ENCODE results near the gene TSPAN31.

TSPAN31 gene

DNA sequence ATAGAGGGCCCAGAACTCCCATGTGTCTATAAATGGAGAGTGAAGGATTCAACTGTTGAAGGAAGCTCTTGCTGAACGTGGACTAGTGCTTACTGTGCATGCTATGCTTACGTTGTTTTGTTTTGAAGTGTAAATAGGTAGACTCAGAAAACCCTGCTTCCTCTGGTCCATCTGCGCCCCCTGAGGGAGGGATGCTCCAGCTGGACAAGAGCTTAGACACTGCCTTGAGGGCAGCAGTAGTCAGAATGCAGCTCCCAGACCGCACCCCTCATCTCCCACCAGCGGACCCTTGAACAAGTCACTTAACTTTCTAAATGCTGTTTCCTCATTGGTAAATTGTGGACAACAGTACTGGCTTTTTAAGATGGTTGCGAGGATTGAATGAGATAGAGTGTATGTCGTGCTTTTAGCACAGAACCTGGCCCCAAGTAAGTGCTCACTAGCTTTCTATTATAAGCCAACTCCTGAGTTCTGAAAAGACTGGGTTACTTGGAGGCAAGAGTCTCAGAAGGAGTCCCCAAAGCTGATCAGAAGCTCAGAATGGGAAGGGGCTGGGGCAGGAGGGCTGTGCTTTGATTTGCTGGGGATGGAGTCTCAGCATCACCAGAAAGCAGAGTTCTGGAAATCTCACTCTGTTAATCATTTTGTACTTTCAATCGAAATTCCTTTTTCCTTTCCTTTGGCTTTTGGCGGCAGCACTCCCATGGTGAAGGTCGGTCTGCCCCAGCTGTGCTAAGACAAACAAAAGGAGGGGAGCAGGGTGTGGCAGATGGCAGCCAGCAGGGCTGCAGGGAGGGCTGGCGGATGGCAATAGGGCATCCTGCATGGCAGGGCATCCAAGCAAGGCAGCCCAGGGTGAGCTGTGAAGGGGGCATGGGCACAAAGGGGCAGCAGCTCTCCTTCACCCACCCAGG, 21.9 kb upstream of the TSPAN31 start:
- no peak for DNase-seq

DNA sequence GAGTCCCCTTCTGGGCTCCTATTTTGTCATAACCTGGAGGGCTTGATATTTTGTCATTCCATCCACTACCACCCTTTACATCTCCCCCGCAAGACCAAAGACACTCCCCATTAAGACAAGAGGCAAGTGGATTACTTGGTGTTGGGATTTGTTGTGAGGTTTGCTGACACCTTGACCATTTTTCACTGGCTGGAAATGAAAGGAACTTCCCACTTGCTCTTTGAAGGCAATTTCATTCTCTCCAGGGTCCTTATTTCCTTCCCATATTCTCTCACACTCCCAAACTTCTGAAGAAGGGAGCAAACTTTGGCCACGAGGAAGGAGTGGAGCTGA, 21.2 kb upstream of the TSPAN31 start:
- no peak for DNase-seq

DNA sequence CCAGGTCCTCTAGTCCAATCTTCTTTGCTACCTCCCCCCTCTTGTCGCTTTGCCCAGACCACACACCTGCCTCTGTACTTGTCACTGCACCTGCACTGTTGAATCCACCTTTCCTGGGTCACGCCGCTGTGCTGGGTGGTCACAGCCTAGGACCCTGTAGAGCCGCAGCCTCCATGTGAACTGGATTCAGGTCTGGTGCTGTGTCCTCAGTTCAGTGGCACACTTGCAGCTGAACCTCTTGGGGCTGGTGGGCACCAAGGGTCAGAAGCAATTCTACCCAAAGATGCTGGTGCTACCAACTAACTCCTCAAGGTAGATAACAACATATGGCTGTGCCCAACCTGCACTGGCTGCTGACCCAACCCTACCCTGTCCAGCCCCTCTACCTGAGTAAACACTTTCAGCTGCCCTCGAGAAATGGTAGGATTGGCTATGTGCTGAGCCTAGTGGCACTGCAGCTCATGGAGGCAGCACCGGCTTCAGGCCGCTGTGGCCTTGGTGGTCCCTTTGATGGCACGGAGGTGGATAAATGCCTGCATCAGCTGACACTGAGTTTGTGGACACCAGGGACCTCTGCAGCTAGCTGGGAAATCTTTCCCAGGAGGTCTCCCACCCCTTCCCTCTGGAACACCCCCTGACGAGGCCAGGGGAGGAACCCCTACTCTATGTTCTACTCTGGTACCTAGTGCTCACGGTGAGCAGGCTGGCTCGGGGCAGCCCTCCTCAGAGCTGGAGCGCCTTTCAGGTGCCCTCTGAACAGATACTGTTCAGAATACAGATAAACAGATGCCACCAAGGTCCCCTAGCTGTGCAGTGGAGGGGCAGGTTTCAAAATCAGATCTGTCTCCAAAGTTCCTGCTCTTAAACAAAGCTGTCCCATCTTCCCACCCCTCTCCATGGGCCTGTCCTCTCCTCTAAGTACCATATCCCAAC, 20.6 kb upstream of the TSPAN31 start:
- no peak for DNase-seq

DNA sequence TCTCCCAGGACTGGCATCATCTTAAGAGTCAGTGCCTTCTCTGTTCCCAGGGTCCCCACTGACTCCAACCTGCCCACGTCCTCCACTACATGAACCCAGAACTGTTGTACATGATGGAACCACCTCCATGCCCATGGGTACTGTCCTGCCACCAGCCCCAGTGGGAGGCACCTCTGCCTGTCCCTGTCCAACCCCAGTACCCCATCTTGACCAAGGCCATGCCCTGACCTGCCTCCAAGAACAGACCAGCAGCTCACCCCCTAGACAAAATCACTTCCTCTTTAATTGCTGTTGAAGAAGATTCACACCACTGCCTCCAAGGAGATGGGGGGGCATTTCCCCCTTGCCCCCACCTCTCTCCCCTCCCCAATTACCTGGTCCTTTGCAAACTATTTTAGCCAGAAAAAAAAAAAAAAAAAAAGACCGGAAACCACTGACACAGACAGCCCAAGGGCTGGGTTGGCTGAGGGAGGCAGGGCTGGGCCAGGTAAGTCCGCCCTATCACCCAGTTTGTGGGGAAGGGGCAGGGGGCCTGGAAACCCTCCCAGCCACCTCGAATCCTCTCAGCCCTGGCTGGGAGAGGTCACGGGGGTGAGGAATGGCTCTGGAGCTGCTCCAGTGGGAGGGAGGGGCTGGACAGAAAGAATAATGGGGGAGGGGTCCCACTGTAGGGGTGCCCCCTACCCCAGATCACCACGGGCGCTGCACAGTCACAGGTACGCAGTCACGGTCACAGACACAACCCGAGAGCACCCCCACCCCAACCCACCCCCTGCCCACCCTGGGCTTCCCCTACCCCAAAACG, 19.7 kb upstream of the TSPAN31 start:
- DNase-seq: no peak

GRCh38 chr12:57725851-57726150, 19.0 kb upstream of the TSPAN31 start:
- DNase-seq: no peak

- DNase-seq: peak; percentile 33
Measured at GRCh38 chr12:57726151-57726883, 18.5 kb upstream of the TSPAN31 start.

DNA sequence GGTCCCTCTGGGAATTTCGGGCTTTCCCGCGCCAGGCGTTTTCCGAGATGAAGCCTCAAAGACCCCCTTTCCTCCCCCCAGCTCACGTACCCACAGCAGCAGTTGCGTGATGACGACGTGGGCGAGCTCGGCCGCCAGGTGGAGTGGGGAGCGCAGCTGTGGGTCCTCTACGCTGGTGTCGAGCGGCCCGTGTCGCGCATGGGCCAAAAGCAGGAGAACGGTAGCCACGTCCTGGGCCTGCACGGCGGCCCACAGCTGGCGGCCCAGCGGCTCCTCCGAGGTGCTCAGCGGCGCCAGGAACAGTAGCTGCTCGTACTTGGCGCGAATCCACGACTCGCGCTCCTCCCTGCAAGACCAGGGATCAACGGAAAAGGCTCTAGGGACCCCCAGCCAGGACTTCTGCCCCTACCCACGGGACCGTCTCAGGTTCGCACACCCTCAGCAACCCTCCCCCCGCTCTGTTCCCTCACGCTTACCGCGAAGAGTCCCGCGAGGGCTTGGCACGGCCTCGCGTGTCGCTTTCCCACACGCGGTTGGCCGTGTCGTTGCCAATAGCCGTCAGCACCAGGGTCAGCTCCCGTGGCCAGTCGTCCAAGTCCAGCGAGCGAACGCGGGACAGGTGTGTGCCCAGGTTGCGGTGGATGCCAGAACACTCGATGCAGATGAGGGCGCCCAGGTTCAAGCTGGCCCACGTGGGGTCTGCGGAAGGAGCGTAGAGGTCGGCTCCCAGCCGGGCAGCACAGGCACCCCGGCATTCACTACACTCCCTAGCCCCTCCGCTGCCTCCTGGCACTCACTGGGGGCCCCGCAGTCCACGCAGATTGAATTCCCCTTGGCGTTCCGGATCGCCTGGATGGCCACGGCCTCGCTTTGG, 17.7 kb upstream of the TSPAN31 start:
- no peak for DNase-seq

DNA sequence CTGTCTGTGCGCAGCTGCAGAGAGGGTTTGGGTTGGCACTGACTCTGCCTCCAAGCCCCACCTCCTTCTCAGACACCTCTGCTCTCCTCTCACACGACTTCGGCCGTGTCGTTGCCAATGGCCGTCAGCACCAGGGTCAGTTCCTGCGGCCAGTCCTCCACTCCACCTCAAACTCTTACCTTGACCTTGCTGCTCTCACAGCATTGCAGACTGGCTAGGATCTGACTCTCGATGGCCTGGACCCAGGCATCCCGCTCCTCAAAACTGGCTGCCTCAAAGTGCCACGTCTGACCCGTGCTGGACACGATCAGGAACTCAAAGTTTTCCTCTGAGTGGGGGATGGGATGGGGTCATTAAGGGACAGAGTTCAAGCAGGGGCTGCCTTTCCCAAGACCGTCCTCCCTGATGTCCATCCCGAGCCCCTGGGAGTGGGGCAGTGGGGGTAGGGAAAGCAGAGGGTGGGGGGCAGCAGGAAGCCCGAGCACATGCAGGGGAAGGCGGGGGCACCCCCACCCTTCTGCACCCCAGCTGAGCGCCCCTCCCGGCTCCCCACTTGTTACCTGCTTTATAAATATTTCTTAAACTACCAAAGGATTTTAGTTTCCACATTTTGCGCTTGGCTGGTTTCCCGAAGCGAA, 17.0 kb upstream of the TSPAN31 start:
- DNase-seq: no peak

GRCh38 chr12:57729321-57729844, 15.5 kb upstream of the TSPAN31 start:
- no peak for DNase-seq

DNA sequence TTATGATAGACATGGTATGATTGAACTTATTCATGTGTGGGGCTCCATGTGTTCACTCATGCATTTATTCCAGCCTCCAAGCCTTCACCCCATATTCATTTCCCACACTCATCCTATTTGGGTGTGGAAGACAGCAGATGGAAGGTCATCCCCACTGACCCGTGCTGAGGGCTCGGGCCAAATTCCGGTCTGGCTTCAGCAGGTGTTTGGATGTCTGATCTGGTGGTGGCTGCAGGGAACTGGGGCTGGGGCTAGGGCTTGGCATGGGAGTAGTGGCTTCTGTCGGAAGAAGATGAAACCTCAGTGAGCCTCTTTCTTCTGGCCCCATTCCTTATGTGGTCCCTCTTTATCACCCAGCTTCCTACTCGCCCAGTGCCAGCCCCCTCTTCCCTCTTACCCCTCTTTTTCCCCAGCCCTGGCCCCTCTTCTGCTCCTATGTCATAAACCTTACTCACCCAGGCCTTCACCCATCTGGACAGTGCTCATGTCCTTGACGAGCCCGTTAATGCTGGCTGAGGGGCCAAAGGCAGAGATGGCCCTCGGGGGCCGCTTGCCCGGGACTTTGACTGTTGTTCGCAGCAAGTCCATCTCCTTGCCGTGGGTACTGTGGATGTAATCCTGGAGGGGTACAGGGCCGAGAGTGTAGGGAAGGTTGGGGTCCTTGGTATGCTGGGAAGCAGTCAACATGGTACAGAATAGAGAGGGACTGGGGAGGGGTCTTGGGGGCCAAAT, 14.3 kb upstream of the TSPAN31 start:
- no peak for DNase-seq

DNA sequence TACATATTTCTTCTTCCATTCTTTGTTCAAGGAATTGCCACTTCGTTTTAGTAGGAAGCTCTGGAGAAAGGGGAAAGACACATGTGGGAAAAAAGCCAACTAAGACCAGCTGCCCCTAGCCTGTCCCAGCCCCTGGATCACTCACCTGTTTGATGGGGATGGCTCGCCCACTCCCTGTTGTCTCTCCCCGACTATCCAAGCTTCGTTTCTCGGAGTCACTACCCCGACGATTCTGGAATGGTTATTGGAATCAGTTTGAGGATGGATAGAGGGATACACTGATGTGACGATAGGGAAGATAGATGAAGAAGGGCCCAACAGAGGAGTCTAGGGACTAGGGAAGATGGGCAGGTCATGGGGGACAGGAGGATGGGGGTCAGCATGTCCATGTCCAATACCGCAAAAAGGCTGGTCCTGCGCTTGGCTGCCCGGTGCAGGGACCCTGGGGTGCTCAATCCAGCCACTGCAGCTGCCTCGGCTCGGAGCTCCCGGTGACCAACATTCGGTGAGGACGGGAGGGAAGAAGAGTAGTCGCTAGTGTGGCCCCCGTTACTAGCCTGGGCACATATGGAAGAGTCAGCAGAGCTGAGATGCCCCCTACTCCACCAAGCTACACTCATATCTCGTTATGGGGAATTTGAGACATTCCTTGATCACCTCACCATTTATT, 13.3 kb upstream of the TSPAN31 start:
- DNase-seq: no peak

- no peak for DNase-seq
Measured at GRCh38 chr12:57732270-57732669, 12.6 kb upstream of the TSPAN31 start.

DNA sequence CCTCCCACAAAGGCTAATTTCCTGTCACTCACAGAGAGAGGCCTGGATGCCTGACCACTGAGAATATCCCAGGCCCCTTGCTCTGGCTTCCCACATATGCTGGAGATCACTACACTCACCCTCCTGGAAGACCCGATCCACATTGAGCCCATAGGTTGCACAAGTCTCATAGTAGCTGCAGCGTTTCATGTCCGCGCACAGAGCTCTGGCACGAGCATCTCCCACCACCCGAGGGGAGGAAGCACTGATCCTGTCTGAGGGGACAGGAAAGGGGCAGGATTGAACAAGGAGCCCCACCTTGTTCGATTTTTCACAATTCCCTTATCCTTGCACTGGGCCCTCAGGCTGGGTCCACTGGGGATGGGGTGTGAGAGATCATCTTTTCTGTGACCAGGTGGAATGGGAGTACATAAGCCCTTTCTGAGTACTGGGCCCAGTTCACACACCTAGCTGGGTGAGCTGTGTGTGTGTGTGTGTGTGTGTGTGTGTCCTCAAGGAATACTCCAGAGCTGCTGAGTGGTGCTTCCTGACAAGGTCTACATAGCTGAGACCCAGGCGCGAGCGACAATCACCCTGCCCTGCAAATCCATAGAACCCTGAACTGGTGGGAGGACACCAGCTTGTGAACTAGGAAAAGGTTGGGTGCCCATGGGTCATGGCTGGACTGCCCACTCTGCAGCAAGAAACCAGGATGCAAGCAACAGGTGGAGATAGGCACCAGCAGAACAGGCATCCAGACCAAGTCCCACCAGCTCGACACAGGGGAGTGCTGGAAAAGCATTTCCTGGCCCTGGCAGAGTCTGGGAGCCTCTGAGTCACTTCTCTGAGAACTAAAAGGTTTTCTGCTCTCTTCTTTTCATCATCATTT, 11.9 kb upstream of the TSPAN31 start:
- DNase-seq: no peak

- no peak for DNase-seq
Measured at GRCh38 chr12:57733928-57734327, 10.9 kb upstream of the TSPAN31 start.

GRCh38 chr12:57734591-57734990, 10.2 kb upstream of the TSPAN31 start:
- no peak for DNase-seq

DNA sequence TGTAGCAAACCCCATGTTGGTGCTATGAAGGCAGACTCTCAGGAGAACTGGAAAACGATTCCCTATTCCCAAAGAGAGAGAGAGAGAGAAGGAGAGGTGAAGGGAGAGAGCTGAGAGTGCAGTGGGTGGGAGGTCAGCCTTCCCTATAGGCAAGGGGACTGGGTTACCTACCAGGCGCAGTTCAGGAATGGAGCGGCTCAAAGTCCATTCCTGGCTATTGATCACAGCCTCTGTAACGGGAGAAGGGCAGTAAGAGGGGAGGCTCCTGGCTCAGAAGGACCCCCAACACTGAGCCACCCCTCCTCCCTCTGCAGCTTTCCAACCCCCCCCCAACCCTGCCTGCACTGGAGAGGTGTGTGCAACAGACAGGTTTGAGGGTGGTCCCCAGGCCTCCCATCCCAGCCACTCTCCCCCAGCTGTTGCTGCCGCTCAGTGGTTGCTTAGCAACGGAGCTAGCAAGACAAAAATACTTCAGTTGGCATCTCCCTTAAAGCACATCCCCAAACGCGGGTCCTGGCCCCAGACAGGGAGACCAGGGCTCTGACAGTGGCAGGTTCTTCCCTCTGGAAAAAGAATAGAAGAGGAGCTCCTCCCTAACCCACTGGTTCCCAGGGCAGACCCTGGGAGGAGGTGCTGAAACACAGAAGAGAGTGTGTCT, 9.5 kb upstream of the TSPAN31 start:
- no peak for DNase-seq

DNA sequence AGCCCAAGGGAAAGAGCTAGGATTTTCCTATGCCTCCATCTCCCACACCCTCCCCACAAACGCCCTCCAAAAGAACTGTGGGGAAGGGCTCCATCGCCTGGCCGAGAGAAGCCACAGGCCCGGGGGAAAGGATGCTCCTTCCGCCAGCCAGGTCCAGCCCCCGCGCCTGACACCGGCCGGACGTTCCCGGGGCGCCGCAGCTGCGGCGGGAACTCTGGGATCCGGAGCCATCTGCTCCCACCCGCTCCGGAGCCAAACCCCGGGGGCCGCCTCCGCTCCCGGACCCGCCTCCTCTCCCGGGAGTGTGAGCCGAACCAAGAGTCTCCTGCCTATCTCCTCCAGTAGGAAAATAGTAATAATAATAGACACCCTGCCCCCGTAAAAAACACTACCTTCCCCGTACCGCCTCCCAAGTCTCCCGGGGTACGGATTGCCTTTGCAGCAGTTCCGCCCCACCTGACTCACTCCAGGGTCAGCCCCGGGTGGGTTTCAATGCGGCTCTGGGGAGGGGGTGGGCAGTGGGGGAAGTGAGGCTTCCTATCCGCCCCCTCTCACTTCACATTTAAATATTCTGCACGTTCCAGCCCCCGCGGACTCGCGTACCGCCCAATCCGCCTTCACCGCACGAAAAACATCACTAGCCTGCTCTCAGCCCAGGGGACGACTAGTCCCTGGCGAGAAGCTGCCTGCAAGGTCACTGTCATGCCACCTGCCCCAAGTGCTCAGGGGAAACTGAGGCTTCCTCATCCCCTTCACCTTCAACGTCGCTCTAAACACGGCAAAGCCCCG, 8.7 kb upstream of the TSPAN31 start:
- DNase-seq: no peak
